ENCODE results near the gene SLC43A2. TPM values are rescaled to one million over a fixed set of nuclear protein-coding genes. Genes with fewer than 3 reads are reported as not detected.

Gene SLC43A2
- total RNA-seq, 2 donors from 2014 or later = 29.3 to 38.7 TPM

DNA sequence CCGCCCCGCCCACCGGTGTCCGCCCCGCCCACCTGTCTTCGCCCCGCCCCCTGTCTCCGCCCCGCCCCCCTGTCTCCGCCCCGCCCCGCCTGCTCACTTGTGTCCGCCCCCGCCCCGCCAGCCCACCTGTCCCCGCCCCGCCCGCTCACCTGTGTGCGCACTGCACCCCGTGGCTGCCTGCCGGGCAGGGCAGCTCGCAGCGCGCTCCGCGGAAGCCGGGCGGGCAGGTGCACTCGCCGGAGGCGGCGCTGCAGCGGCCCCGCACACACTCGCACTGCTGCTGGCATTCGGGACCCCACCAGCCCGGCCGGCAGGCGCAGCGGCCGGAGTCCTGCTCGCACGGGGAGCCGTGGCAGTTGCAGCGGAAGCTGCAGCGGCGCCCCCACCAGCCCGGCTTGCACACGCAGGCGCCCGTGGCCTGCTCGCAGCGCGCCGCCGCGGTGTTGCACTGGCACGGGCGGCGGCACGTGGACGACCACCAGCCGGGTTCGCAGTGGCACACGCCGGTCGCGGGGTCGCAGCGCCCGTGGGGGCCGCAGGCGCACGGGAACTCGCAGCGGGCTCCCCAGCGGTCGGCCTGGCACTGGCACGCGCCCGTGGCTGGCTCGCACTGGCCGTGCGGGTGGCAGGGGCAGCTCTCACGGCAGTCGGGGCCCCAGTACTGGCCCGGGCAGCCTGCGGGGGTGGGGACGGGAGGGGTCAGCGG, 14.8 kb upstream of the SLC43A2 start:
- H3K36me3 ChIP-seq = no peaks in the 10 kb centered on the region
- peak; percentile 83 for DNase-seq
- H3K4me3 ChIP-seq = peak overlapping the region; percentile 38
- H3K4me1 ChIP-seq = peaks cover 8% of the 10 kb centered on the region
- H3K9me3 ChIP-seq = no peaks in the 10 kb centered on the region
- no peaks in the 10 kb centered on the region for H3K27me3 ChIP-seq
- intact Hi-C loops (cut with DNase I) = no loop called here
- TF ChIP-seq, protein P1, sequence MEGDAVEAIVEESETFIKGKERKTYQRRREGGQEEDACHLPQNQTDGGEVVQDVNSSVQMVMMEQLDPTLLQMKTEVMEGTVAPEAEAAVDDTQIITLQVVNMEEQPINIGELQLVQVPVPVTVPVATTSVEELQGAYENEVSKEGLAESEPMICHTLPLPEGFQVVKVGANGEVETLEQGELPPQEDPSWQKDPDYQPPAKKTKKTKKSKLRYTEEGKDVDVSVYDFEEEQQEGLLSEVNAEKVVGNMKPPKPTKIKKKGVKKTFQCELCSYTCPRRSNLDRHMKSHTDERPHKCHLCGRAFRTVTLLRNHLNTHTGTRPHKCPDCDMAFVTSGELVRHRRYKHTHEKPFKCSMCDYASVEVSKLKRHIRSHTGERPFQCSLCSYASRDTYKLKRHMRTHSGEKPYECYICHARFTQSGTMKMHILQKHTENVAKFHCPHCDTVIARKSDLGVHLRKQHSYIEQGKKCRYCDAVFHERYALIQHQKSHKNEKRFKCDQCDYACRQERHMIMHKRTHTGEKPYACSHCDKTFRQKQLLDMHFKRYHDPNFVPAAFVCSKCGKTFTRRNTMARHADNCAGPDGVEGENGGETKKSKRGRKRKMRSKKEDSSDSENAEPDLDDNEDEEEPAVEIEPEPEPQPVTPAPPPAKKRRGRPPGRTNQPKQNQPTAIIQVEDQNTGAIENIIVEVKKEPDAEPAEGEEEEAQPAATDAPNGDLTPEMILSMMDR (IDR thresholded peaks at IDR 0.05) = no peak
- no peak overlapping the region for H3K27ac ChIP-seq
- H3K9ac ChIP-seq (ENCODE audit: low read depth in 2 of 2, low read length in 2 of 2) = peak overlapping the region; percentile 78 to 84

DNA sequence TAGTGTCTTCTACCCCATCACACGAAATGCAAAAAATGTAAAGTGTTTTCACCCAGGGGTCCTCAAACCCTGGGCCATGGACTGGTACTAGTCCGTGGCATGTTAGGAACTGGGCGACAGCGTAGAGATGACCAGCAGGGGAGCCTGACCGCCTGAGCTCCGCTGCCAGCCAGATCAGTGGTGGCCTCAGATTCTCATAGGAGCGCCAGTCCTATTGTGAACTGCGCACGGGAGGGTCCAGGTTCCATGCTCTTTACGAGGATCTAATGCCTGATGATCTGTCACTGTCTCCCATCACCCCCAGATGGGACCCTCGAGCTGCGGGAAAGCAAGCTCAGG, 12.4 kb upstream of the SLC43A2 start:
- intact Hi-C loops (cut with DNase I) = no loop called here
- H3K36me3 ChIP-seq = no peaks in the 10 kb centered on the region
- no peaks in the 10 kb centered on the region for H3K9me3 ChIP-seq
- no peak overlapping the region for H3K27ac ChIP-seq
- TF ChIP-seq, protein P1 (IDR thresholded peaks at IDR 0.05) = no peak
- H3K4me1 ChIP-seq = no peaks in the 10 kb centered on the region
- no peaks in the 10 kb centered on the region for H3K27me3 ChIP-seq
- no peak overlapping the region for H3K4me3 ChIP-seq
- no peak overlapping the region for H3K9ac ChIP-seq (ENCODE audit: low read depth in 2 of 2, low read length in 2 of 2)
- no peak for DNase-seq

DNA sequence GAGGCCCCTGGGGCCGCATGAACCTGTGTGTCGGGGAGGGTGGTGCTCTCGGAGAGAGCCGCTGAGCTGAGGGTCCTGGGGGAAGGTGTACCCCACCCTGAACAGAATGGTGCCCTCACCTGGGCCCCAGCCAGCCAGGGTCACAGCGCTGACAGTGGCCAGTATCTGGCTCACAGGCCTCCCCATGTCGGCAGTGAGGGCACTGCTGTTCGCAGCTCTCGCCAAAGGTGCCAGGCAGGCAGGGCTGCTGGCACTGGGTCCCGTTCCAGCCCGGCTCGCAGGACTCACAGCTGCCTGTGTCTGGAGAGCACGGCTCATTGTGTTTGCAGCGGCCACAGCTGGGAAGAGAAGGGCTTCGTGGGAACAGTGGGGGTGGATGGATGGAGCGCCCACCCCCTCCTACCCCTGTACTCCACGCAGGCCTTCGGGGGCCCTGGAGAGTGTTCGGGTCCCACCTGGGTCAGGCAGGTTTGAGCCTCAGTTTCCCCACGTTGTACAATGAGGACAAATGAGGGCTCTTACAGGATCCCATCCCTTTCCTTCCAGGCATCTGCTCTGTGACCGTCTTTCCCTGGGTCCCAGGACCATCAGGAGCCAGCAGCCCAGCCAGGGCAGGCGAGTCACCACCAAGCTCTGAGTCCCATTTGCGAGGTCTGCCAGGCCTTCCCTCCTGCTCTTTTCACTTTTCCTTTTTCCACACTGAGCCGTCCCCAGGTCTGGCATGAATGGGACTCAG, 11.9 kb upstream of the SLC43A2 start:
- no peaks in the 10 kb centered on the region for H3K9me3 ChIP-seq
- H3K4me1 ChIP-seq = no peaks in the 10 kb centered on the region
- H3K36me3 ChIP-seq = no peaks in the 10 kb centered on the region
- H3K27ac ChIP-seq = no peak overlapping the region
- H3K9ac ChIP-seq (ENCODE audit: low read depth in 2 of 2, low read length in 2 of 2) = no peak overlapping the region
- TF ChIP-seq, protein P1 (IDR thresholded peaks at IDR 0.05) = no peak
- no peak overlapping the region for H3K4me3 ChIP-seq
- intact Hi-C loops (cut with DNase I) = no loop called here
- no peak for DNase-seq
- no peaks in the 10 kb centered on the region for H3K27me3 ChIP-seq

DNA sequence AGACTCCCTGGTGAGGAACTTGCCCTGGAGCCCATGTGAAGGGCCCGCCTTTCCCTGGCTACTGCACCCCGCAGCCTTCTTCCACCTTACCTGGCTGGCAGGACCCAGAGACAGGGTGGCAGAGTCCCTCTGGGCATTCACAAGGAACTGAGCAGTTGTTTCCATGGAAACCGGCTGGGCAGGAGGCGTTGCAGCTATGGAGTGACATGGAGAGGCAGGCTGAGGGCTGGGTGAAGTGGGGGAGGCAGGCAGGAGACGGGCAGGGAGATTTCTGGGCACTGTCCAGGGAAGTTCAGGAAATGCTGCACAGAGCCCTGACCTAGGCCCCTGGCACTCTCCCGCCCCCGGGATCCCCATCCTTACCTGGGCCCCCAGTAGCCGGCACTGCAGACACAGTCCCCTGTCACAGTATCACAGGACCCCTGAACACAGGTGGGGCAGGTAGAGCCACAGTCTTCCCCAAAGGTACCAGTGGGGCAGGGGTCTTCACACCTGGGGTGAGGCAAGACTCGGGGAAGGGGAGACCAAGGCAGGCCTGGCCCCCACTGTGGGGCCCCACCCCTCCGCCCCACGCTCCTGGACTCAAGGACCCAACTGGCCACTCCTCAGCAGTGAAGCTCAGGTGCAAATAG, 11.0 kb upstream of the SLC43A2 start:
- no peaks in the 10 kb centered on the region for H3K9me3 ChIP-seq
- intact Hi-C loops (cut with DNase I) = no loop called here
- TF ChIP-seq, protein P1 (IDR thresholded peaks at IDR 0.05) = no peak
- DNase-seq = no peak
- H3K27me3 ChIP-seq = no peaks in the 10 kb centered on the region
- H3K9ac ChIP-seq (ENCODE audit: low read depth in 2 of 2, low read length in 2 of 2) = no peak overlapping the region
- no peak overlapping the region for H3K4me3 ChIP-seq
- H3K4me1 ChIP-seq = no peaks in the 10 kb centered on the region
- H3K36me3 ChIP-seq = no peaks in the 10 kb centered on the region
- no peak overlapping the region for H3K27ac ChIP-seq

DNA sequence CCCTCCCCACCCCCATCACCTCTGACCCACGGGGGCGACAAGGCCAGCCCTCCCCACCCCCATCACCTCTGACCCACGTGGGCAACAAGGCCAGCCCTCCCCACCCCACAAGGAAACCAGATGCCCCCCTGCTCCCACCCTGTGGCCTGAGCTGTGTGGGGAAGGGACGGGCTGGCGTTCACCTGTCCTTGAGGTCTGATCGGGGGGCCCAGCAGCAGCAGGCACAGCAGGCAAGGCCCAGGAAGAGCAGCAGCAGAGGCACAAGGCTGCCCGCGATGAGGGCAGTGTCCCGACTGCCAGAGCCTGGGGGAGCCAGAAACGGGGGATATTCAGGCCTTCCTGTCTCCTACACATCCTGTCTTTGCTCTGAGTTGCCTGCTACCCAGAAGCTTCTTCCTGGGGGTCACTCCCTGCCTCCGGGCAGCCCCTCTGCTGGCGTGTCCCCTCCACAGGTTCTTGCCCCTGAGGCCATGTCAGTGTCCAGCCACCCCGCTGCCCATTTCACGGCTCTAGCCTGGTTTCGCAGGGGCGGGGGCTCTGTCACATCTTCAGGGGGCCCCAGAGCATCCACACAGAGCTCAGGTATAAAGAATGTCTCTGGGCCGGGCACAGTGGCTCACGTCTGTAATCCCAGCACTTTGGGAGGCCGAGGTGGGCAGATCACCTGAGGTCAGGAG, 10.1 kb upstream of the SLC43A2 start:
- no peak for DNase-seq
- H3K27me3 ChIP-seq = no peaks in the 10 kb centered on the region
- H3K27ac ChIP-seq = no peak overlapping the region
- H3K9ac ChIP-seq (ENCODE audit: low read depth in 2 of 2, low read length in 2 of 2) = no peak overlapping the region
- intact Hi-C loops (cut with DNase I) = no loop called here
- TF ChIP-seq, protein P1 (IDR thresholded peaks at IDR 0.05) = no peak
- no peak overlapping the region for H3K4me3 ChIP-seq
- H3K4me1 ChIP-seq = no peaks in the 10 kb centered on the region
- no peaks in the 10 kb centered on the region for H3K36me3 ChIP-seq
- H3K9me3 ChIP-seq = no peaks in the 10 kb centered on the region

Measured in colonic mucosa (tissue), 4 donors.